Mesenchymal stem cell (in vitro differentiated cells and primary cell): ENCODE results near the gene ARID3B.
A peak's percentile ranks its signal among the peaks of the same experiment; 100 is the strongest.

Source experiments
- DNase-seq: peaks from one replicate; pipeline ENCODE4 v3.0.0-alpha.2; 2013
- H2AFZ ChIP-seq: one replicate; pipeline ENCODE4 v1.6.1; 2013; ENCODE audit warnings: low read depth, mild to moderate bottlenecking, control low read depth, inconsistent platforms, low read length, moderate library complexity
- H2AK5ac ChIP-seq: 2 replicates; pipeline ENCODE4 v1.6.1; 2013; ENCODE audit warnings: low read length, moderate library complexity, mild to moderate bottlenecking, inconsistent platforms; ENCODE audit not compliant: severe bottlenecking
- H2BK120ac ChIP-seq: one replicate; pipeline ENCODE4 v1.6.1; 2013; ENCODE audit warnings: low read depth, mild to moderate bottlenecking, inconsistent platforms, low read length, moderate library complexity
- H2BK12ac ChIP-seq, 2 experiments: one replicate each; pipeline ENCODE4 v1.6.1; 2013; ENCODE audit warnings: inconsistent platforms in 2 of 2, low read length in 2 of 2, mild to moderate bottlenecking in 2 of 2, moderate library complexity in 2 of 2, control low read depth in 1 of 2
- H2BK15ac ChIP-seq: one replicate; pipeline ENCODE4 v1.6.1; 2013; ENCODE audit warnings: mild to moderate bottlenecking, low read depth, inconsistent platforms; ENCODE audit not compliant: poor library complexity, severe bottlenecking
- H2BK5ac ChIP-seq: 2 replicates; pipeline ENCODE4 v1.6.1; 2013; ENCODE audit warnings: low read depth, mild to moderate bottlenecking, low read length, control low read depth, inconsistent platforms; ENCODE audit not compliant: poor library complexity, severe bottlenecking
- H3K14ac ChIP-seq, 2 experiments: one replicate each; pipeline ENCODE4 v1.6.1; 2013; ENCODE audit warnings: inconsistent platforms in 2 of 2, low read length in 2 of 2, control low read depth in 1 of 2, mild to moderate bottlenecking in 1 of 2, moderate library complexity in 1 of 2
- H3K18ac ChIP-seq, 2 experiments: one replicate each; pipeline ENCODE4 v1.6.1; 2013; ENCODE audit warnings: inconsistent platforms in 2 of 2, low read length in 2 of 2, control low read depth in 1 of 2, low read depth in 1 of 2, mild to moderate bottlenecking in 1 of 2
- H3K23ac ChIP-seq, 2 experiments: one replicate each; pipeline ENCODE4 v1.6.1; 2013; ENCODE audit warnings: inconsistent platforms in 2 of 2, low read length in 2 of 2, mild to moderate bottlenecking in 2 of 2, moderate library complexity in 2 of 2, control low read depth in 1 of 2
- H3K27ac ChIP-seq: 2 replicates; pipeline ENCODE4 v1.5.1; 2013; ENCODE audit warnings: mild to moderate bottlenecking, moderate library complexity, low read length, control low read depth, inconsistent platforms; ENCODE audit not compliant: poor library complexity, severe bottlenecking
- H3K27me3 ChIP-seq, 2 experiments: 2 replicates each; pipeline versions ENCODE4 v1.6.1 to v1.7.0; 2013; ENCODE audit warnings: low read length in 2 of 2, mild to moderate bottlenecking in 2 of 2, moderate library complexity in 2 of 2, control low read depth in 1 of 2, inconsistent platforms in 1 of 2; ENCODE audit not compliant: control insufficient read depth in 1 of 2, insufficient read depth in 1 of 2
- H3K36me3 ChIP-seq, 2 experiments: 2 replicates each; pipeline versions ENCODE4 v1.6.1 to v1.7.0; 2013; ENCODE audit warnings: low read length in 2 of 2, control low read depth in 1 of 2, inconsistent platforms in 1 of 2, low read depth in 1 of 2, mild to moderate bottlenecking in 1 of 2; ENCODE audit not compliant: insufficient read depth in 2 of 2, control insufficient read depth in 1 of 2
- H3K4ac ChIP-seq, 2 experiments: one replicate each; pipeline ENCODE4 v1.6.1; 2013; ENCODE audit warnings: inconsistent platforms in 2 of 2, low read length in 2 of 2, mild to moderate bottlenecking in 2 of 2, moderate library complexity in 2 of 2, control low read depth in 1 of 2, low read depth in 1 of 2
- H3K4me1 ChIP-seq: 2 replicates; pipeline ENCODE4 v1.6.1; 2013; ENCODE audit warnings: low read depth, low read length, control low read depth; ENCODE audit not compliant: control insufficient read depth, insufficient read depth
- H3K4me2 ChIP-seq: 2 replicates; pipeline ENCODE4 v1.6.1; 2013; ENCODE audit warnings: low read length, mild to moderate bottlenecking, inconsistent platforms; ENCODE audit not compliant: poor library complexity, severe bottlenecking
- H3K4me3 ChIP-seq, 2 experiments: 2 replicates each; pipeline versions ENCODE4 v1.5.1 to v1.7.0; 2013; ENCODE audit warnings: low read length in 2 of 2, mild to moderate bottlenecking in 2 of 2, control low read depth in 1 of 2, low read depth in 1 of 2; ENCODE audit not compliant: insufficient read depth in 1 of 2
- H3K79me1 ChIP-seq: replicated peaks from 2 replicates; pipeline ENCODE4 v1.6.1; 2013; ENCODE audit warnings: mild to moderate bottlenecking, control low read depth, low read length, inconsistent platforms; ENCODE audit not compliant: poor library complexity, severe bottlenecking
- H3K9ac ChIP-seq: 2 replicates; pipeline ENCODE4 v1.7.0; 2013; ENCODE audit warnings: mild to moderate bottlenecking, low read length, moderate library complexity
- H3K9me3 ChIP-seq: 2 replicates; pipeline ENCODE4 v1.7.0; 2013; ENCODE audit warnings: mild to moderate bottlenecking, low read length; ENCODE audit not compliant: control insufficient read depth
- H4K8ac ChIP-seq: one replicate; pipeline ENCODE4 v1.6.1; 2013; ENCODE audit warnings: inconsistent platforms, mild to moderate bottlenecking, low read length, moderate library complexity
- H4K91ac ChIP-seq: one replicate; pipeline ENCODE4 v1.6.1; 2013; ENCODE audit warnings: mild to moderate bottlenecking, low read length, inconsistent platforms
- WGBS: methylation state at CpG from one replicate; pipeline ENCODE4 v1.1.7; 2013; ENCODE audit warnings: mixed read lengths; 5-methylcytosine and 5-hydroxymethylcytosine counted together

Gene ARID3B

GRCh38 chr15:74569731-74570070, 28.7 kb downstream of the ARID3B start:
- Histone ChIP-seq H3K23ac (no peak overlapping the region), H3K4me1 (peaks cover 3% of the 10 kb centered on the region), H2AK5ac (no peak overlapping the region), H3K9ac (no peak overlapping the region), H3K4me3 (no peak overlapping the region), H3K4ac (no peak overlapping the region), H3K27me3 (no peaks in the 10 kb centered on the region), H4K8ac (no peak overlapping the region), H2BK15ac (no peak overlapping the region), H3K9me3 (no peaks in the 10 kb centered on the region), H3K14ac (no peak overlapping the region), H3K79me1 (peaks cover 16% of the 10 kb centered on the region), H3K18ac (no peak overlapping the region), H3K4me2 (no peak overlapping the region), H2BK12ac (no peak overlapping the region), H3K27ac (no peak overlapping the region), H4K91ac (no peak overlapping the region), H2BK5ac (no peak overlapping the region), H3K36me3 (peaks cover 4 to 7% of the 10 kb centered on the region in 2 experiments), H2BK120ac (no peak overlapping the region), H2AFZ (no peak overlapping the region)
- WGBS: 90% methylated on average over 4 of the region's 4 CpGs
- DNase-seq: no peak

DNA sequence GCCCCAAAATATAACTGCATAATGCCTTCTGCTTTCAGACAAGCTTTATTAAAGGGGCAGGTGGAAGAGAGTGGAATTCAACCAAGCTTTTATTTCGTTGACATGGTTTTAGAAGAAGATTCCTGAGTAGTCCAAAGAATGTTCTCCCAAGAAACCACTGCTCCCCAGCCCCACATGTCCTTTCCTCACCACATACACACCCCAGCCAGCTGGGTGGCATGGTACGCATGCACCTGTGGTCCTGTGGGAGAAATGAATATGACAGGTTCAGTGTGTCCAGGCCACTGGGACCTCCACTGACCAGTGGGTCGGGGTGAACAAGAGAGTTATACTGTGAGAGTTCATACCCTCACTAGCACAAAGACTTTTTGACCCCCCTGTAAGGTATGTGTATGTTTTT, 30.2 kb downstream of the ARID3B start:
- H2BK5ac ChIP-seq: no peak overlapping the region
- no peak overlapping the region for H3K9ac ChIP-seq
- DNase-seq: no peak
- H4K91ac ChIP-seq: no peak overlapping the region
- peaks cover 3% of the 10 kb centered on the region for H3K4me1 ChIP-seq
- H3K4me2 ChIP-seq: no peak overlapping the region
- no peak overlapping the region for H3K14ac ChIP-seq
- H2AFZ ChIP-seq: no peak overlapping the region
- no peak overlapping the region for H3K23ac ChIP-seq
- peaks cover 4 to 15% of the 10 kb centered on the region in 2 experiments for H3K36me3 ChIP-seq
- no peaks in the 10 kb centered on the region for H3K9me3 ChIP-seq
- no peak overlapping the region for H3K4me3 ChIP-seq
- no peak overlapping the region for H4K8ac ChIP-seq
- H2BK15ac ChIP-seq: no peak overlapping the region
- H3K79me1 ChIP-seq: peaks cover 8% of the 10 kb centered on the region
- WGBS: 100% methylated on average over 1 of the region's 3 CpGs
- no peak overlapping the region for H3K18ac ChIP-seq
- no peak overlapping the region for H3K27ac ChIP-seq
- no peak overlapping the region for H2BK12ac ChIP-seq
- H2BK120ac ChIP-seq: no peak overlapping the region
- no peak overlapping the region for H3K4ac ChIP-seq
- no peak overlapping the region for H2AK5ac ChIP-seq
- H3K27me3 ChIP-seq: no peaks in the 10 kb centered on the region

DNA sequence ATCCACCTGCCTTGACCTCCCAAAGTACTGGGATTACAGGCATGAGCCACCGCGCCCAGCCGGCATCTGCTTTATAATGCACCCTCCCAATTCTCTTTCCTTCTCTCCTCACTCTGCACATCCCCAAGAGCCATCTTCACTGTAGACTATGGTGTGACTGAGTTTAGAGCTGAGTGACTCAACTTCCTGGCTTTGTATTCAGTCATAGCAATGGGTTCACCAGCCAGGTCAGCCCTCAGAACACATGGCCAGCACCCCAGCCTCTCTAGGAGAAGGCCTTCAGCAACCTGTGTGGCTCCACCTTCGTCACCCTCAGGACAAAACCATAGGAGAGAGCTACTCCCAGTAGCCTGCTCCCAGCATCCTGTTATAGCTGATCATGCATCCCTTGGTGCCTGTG, 33.0 kb downstream of the ARID3B start:
- no peak for DNase-seq
- no peak overlapping the region for H2BK120ac ChIP-seq
- H3K27ac ChIP-seq: no peak overlapping the region
- H3K4me2 ChIP-seq: no peak overlapping the region
- H3K4me3 ChIP-seq: no peak overlapping the region
- peaks cover 7% of the 10 kb centered on the region for H3K79me1 ChIP-seq
- H3K18ac ChIP-seq: no peak overlapping the region
- H3K9me3 ChIP-seq: no peaks in the 10 kb centered on the region
- H3K27me3 ChIP-seq: no peaks in the 10 kb centered on the region
- peak overlapping the region; percentile 37 for H4K91ac ChIP-seq
- H3K14ac ChIP-seq: no peak overlapping the region
- no peak overlapping the region for H3K23ac ChIP-seq
- no peak overlapping the region for H3K4ac ChIP-seq
- H2BK15ac ChIP-seq: no peak overlapping the region
- H4K8ac ChIP-seq: no peak overlapping the region
- H2BK12ac ChIP-seq: no peak overlapping the region
- no peak overlapping the region for H2AK5ac ChIP-seq
- over 99% methylated on average over 3 of the region's 4 CpGs for WGBS
- peaks cover 3% of the 10 kb centered on the region for H3K4me1 ChIP-seq
- no peak overlapping the region for H2BK5ac ChIP-seq
- H3K36me3 ChIP-seq: peaks cover 6 to 17% of the 10 kb centered on the region in 2 experiments
- no peak overlapping the region for H3K9ac ChIP-seq
- no peak overlapping the region for H2AFZ ChIP-seq

DNA sequence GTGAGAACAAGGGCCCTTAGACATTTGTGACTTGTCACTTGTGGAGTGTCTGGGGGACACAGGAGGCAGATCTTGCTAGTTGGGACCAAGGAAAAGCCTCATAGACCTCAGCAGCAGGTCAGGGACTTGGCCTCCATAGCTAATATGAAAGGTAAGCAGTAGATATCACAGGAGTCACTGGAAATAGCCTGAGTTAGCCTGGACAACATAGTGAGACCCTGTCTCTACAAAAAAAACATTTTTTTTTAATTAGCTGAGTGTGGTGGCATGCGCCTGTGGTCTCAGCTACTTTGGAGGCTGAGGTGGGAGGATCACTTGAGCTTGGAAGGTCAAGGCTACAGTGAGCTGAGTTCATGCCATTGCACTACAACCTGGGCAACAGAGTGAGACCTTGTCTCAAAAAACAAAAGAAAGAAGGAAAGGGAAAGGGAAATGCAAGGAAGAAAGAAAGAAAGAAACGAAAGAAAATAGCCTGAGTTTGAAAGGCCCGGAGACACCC, 37.5 kb downstream of the ARID3B start:
- Histone ChIP-seq H3K27me3 (no peaks in the 10 kb centered on the region), H4K8ac (no peak overlapping the region), H3K23ac (no peak overlapping the region), H2BK12ac (no peak overlapping the region), H3K4me1 (no peaks in the 10 kb centered on the region), H3K4me2 (no peak overlapping the region), H3K79me1 (peaks cover 5% of the 10 kb centered on the region), H3K9me3 (no peaks in the 10 kb centered on the region), H2AK5ac (no peak overlapping the region), H3K27ac (no peak overlapping the region), H2BK120ac (no peak overlapping the region), H2AFZ (no peak overlapping the region), H3K18ac (no peak overlapping the region), H3K9ac (no peak overlapping the region), H3K4ac (no peak overlapping the region), H4K91ac (no peak overlapping the region), H3K4me3 (no peak overlapping the region), H2BK5ac (no peak overlapping the region), H3K36me3 (peaks cover 9 to 25% of the 10 kb centered on the region in 2 experiments), H2BK15ac (no peak overlapping the region), H3K14ac (no peak overlapping the region)
- 96% methylated on average over 3 of the region's 3 CpGs for WGBS
- no peak for DNase-seq
